ENCODE data around the gene FRAT2. TPM values are rescaled to one million over a fixed set of nuclear protein-coding genes. Genes with fewer than 3 reads are reported as not detected.

Gene FRAT2
- polyA plus RNA-seq, 3 donors, result 29.4 to 62.4 (median 37.9) TPM

DNA sequence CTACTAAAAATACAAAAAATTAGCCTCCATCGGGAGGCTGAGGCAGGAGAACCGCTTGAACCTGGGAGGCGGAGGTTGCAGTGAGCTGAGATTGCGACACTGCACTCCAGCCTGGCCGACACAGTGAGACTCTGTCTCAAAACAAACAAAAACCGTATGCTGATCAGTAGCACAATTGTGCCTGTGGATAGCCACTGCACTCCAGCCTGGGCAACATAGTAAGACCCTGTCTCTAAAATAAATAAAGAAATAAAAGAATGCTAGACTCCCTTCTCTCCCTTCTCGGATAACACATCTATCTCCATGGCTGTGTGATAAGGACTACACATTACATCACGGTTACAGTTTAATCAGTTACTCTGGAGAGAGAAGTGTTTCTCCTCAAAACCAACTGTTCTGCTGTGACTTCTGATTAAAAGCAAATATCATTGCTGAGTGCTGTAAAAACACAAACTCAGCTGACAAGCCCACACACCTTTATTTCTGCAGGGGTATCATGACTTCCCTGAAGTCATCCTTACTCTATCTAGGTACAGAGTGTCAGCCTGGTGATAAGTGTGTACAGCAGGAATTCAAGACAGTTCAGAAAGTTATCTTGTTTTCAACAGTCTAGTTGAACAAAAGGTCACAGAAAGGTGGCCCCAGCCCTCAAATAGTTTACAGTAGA lies 36.8 kb downstream of the FRAT2 start:
- Mint-ChIP-seq H3K4me3 (no peak overlapping the region), H3K36me3 (peaks cover 0 to 2% of the 10 kb centered on the region in 2 donors), H3K9me3 (peaks cover 0 to 1% (median 0%) of the 10 kb centered on the region in 7 donors), H3K4me1 (peaks cover 6% of the 10 kb centered on the region), H3K27me3 (ENCODE audit: low read depth in 3 of 3) (peaks cover 2 to 3% (median 2%) of the 10 kb centered on the region in 3 donors), H3K27ac (no peak overlapping the region)
- no peak overlapping the region for H3K4me2 ChIP-seq (replicated peaks; ENCODE audit: extremely low read depth, low read length, poor library complexity, severe bottlenecking)
- no peaks in the 10 kb centered on the region for H3K36me3 ChIP-seq (replicated peaks in 1 of 2; ENCODE audit: control insufficient read depth in 1 of 2, insufficient read depth in 2 of 2, low read length in 2 of 2)
- no peaks in the 10 kb centered on the region for H3K9me3 ChIP-seq (replicated peaks in 1 of 2; ENCODE audit: control insufficient read depth in 1 of 2, insufficient read depth in 1 of 2, low read length in 2 of 2)
- TF ChIP-seq, protein P1, sequence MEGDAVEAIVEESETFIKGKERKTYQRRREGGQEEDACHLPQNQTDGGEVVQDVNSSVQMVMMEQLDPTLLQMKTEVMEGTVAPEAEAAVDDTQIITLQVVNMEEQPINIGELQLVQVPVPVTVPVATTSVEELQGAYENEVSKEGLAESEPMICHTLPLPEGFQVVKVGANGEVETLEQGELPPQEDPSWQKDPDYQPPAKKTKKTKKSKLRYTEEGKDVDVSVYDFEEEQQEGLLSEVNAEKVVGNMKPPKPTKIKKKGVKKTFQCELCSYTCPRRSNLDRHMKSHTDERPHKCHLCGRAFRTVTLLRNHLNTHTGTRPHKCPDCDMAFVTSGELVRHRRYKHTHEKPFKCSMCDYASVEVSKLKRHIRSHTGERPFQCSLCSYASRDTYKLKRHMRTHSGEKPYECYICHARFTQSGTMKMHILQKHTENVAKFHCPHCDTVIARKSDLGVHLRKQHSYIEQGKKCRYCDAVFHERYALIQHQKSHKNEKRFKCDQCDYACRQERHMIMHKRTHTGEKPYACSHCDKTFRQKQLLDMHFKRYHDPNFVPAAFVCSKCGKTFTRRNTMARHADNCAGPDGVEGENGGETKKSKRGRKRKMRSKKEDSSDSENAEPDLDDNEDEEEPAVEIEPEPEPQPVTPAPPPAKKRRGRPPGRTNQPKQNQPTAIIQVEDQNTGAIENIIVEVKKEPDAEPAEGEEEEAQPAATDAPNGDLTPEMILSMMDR (IDR thresholded peaks at IDR 0.05), result no peak
- H3K27me3 ChIP-seq (ENCODE audit: control insufficient read depth in 2 of 2, insufficient read depth in 2 of 2, low read length in 2 of 2), result no peaks in the 10 kb centered on the region
- DNase-seq, result no peak
- no peaks in the 10 kb centered on the region for H3K4me1 ChIP-seq (ENCODE audit: control insufficient read depth in 1 of 2, insufficient read depth in 2 of 2, low read length in 2 of 2)
- H4K20me1 ChIP-seq (ENCODE audit: insufficient read depth, low read length), result no peaks in the 10 kb centered on the region
- H3K27ac ChIP-seq (ENCODE audit: low read depth in 1 of 2, low read length in 2 of 2), result no peak overlapping the region
- H3K9ac ChIP-seq (ENCODE audit: insufficient read depth, low read length, poor library complexity, severe bottlenecking), result no peak overlapping the region
- WGBS (ENCODE audit: insufficient coverage), result 85% methylated on average over 5 of the region's 8 CpGs
- no peak overlapping the region for H2AFZ ChIP-seq (ENCODE audit: insufficient read depth, low read depth, low read length, poor library complexity, severe bottlenecking)
- intact Hi-C loops (cut with micrococcal nuclease), result no loop called here
- H3K4me3 ChIP-seq (replicated peaks in 1 of 3; ENCODE audit: low read depth in 2 of 3, low read length in 3 of 3), result no peak overlapping the region
- no peaks in the 10 kb centered on the region for H3K79me2 ChIP-seq (ENCODE audit: insufficient read depth, low read length)

DNA sequence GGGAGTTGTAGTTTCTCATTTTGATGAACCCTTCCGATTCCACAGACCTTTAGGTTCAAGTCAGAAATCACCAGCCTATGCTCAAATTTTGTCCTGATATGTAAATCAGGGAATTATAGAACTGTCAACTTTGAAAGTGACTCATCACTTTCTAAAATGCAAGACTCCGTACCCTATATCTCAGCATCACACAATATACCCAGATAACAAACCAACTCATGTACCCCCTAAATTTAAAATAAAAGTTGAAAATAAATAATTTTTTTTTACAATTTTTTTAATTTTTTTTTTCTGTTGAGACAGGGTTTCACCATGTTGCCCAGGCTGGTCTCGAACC lies 41.7 kb downstream of the FRAT2 start:
- no peaks in the 10 kb centered on the region for H3K9me3 Mint-ChIP-seq
- 100% methylated on average over 1 of the region's 3 CpGs for WGBS (ENCODE audit: insufficient coverage)
- no peak for DNase-seq
- Histone ChIP-seq H3K27me3 (ENCODE audit: control insufficient read depth in 2 of 2, insufficient read depth in 2 of 2, low read length in 2 of 2) (no peaks in the 10 kb centered on the region), H3K4me1 (ENCODE audit: control insufficient read depth in 1 of 2, insufficient read depth in 2 of 2, low read length in 2 of 2) (peaks cover 11 to 12% of the 10 kb centered on the region in 2 donors), H3K36me3 (replicated peaks in 1 of 2; ENCODE audit: control insufficient read depth in 1 of 2, insufficient read depth in 2 of 2, low read length in 2 of 2) (peaks cover 0 to 3% of the 10 kb centered on the region in 2 donors), H3K4me2 (replicated peaks; ENCODE audit: extremely low read depth, low read length, poor library complexity, severe bottlenecking) (no peak overlapping the region), H3K27ac (ENCODE audit: low read depth in 1 of 2, low read length in 2 of 2) (no peak overlapping the region), H4K20me1 (ENCODE audit: insufficient read depth, low read length) (no peaks in the 10 kb centered on the region), H3K9ac (ENCODE audit: insufficient read depth, low read length, poor library complexity, severe bottlenecking) (no peak overlapping the region), H3K9me3 (replicated peaks in 1 of 2; ENCODE audit: control insufficient read depth in 1 of 2, insufficient read depth in 1 of 2, low read length in 2 of 2) (no peaks in the 10 kb centered on the region), H2AFZ (ENCODE audit: insufficient read depth, low read depth, low read length, poor library complexity, severe bottlenecking) (no peak overlapping the region), H3K4me3 (replicated peaks in 1 of 3; ENCODE audit: low read depth in 2 of 3, low read length in 3 of 3) (no peak overlapping the region), H3K79me2 (ENCODE audit: insufficient read depth, low read length) (peaks cover 42% of the 10 kb centered on the region)
- intact Hi-C loops (cut with micrococcal nuclease), result loop anchor here (2.0 to 5.0 kb wide), 3 partner anchors 26 to 40 kb away; partner anchors contain the start of genes FRAT1 (in 1 of the 2) and FRAT2 (in 1 of the 2)
- H3K27me3 Mint-ChIP-seq (ENCODE audit: low read depth in 3 of 3), result peaks cover 1 to 2% (median 2%) of the 10 kb centered on the region in 3 donors
- H3K36me3 Mint-ChIP-seq, result peaks cover 4 to 13% of the 10 kb centered on the region in 2 donors
- TF ChIP-seq, protein P1 (IDR thresholded peaks at IDR 0.05), result no peak
- peak overlapping the region in 3 of 7 donors; percentile 84 to 94 (median 93) for H3K27ac Mint-ChIP-seq
- peaks cover 20% of the 10 kb centered on the region for H3K4me1 Mint-ChIP-seq
- peak overlapping the region in 1 of 2 donors; percentile 89 for H3K4me3 Mint-ChIP-seq
